ENCODE data around the gene PODN.

The PODN gene

DNA sequence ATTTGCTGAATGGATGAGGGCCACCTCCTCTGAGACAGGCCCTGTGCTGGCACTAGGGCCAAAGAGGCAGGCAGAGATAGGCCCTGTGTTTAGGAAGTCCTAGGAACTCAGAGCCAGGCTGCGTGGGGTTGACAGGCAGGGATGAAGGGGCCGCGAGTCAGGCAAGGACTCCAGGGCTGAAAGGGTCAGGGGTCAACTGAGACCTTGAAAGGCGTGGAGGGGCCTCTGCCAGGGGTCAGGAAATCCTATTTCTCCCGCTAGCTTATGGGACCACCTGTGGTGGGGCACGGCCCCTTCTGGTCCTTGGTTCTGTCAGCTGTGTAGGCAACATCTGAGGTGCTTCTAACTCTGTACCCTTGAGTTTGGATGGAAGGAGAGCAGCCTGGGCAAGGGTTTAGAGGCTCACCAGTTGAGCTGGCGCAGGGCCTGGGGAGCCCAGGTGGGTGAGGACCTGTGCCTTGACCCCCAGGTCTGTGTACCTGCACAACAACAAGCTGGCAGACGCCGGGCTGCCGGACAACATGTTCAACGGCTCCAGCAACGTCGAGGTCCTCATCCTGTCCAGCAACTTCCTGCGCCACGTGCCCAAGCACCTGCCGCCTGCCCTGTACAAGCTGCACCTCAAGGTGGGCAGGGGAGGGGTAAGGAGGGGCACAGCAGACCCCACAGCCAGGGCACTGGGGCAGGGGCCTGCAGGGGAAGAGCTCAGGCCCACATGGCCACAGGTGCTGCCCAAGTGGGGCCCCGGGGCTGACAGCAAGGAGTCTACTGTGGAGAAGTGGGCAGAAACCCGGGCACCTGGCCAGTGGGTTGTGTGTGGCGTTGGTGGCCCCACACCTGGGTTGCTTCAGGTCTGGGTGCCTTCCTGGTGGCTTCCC is 14.9 kb downstream of the PODN start:
- TF ChIP-seq, protein P1, sequence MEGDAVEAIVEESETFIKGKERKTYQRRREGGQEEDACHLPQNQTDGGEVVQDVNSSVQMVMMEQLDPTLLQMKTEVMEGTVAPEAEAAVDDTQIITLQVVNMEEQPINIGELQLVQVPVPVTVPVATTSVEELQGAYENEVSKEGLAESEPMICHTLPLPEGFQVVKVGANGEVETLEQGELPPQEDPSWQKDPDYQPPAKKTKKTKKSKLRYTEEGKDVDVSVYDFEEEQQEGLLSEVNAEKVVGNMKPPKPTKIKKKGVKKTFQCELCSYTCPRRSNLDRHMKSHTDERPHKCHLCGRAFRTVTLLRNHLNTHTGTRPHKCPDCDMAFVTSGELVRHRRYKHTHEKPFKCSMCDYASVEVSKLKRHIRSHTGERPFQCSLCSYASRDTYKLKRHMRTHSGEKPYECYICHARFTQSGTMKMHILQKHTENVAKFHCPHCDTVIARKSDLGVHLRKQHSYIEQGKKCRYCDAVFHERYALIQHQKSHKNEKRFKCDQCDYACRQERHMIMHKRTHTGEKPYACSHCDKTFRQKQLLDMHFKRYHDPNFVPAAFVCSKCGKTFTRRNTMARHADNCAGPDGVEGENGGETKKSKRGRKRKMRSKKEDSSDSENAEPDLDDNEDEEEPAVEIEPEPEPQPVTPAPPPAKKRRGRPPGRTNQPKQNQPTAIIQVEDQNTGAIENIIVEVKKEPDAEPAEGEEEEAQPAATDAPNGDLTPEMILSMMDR (IDR thresholded peaks at IDR 0.05; ENCODE audit: borderline replicate concordance, insufficient read depth, low read depth, low read length): no peak
- H3K4me3 ChIP-seq (ENCODE audit: low read depth, low read length): no peak overlapping the region

DNA sequence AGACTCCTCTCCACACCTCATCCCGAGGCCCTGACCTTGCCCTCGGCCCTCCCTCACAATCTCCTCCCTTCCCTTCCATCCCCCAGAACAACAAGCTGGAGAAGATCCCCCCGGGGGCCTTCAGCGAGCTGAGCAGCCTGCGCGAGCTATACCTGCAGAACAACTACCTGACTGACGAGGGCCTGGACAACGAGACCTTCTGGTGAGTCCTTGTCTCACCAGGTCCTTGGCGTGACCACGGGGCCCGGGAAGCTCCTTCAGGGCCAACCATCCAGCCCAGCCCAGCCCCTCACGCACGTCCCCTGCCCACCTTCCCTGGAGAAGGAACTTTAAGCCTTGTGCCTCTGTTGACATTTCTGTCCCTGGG is 15.6 kb downstream of the PODN start:
- no peak overlapping the region for H3K4me3 ChIP-seq (ENCODE audit: low read depth, low read length)
- TF ChIP-seq, protein P1 (IDR thresholded peaks at IDR 0.05; ENCODE audit: borderline replicate concordance, insufficient read depth, low read depth, low read length): no peak

DNA sequence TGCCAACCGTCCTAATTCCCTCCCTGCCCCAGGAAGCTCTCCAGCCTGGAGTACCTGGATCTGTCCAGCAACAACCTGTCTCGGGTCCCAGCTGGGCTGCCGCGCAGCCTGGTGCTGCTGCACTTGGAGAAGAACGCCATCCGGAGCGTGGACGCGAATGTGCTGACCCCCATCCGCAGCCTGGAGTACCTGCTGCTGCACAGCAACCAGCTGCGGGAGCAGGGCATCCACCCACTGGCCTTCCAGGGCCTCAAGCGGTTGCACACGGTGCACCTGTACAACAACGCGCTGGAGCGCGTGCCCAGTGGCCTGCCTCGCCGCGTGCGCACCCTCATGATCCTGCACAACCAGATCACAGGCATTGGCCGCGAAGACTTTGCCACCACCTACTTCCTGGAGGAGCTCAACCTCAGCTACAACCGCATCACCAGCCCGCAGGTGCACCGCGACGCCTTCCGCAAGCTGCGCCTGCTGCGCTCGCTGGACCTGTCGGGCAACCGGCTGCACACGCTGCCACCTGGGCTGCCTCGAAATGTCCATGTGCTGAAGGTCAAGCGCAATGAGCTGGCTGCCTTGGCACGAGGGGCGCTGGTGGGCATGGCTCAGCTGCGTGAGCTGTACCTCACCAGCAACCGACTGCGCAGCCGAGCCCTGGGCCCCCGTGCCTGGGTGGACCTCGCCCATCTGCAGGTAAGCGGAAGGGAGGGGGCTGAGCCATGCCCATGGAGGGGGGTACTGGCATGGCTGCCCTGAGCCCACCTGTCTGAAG is 16.5 kb downstream of the PODN start:
- H3K4me3 ChIP-seq (ENCODE audit: low read depth, low read length): no peak overlapping the region
- TF ChIP-seq, protein P1 (IDR thresholded peaks at IDR 0.05; ENCODE audit: borderline replicate concordance, insufficient read depth, low read depth, low read length): no peak

DNA sequence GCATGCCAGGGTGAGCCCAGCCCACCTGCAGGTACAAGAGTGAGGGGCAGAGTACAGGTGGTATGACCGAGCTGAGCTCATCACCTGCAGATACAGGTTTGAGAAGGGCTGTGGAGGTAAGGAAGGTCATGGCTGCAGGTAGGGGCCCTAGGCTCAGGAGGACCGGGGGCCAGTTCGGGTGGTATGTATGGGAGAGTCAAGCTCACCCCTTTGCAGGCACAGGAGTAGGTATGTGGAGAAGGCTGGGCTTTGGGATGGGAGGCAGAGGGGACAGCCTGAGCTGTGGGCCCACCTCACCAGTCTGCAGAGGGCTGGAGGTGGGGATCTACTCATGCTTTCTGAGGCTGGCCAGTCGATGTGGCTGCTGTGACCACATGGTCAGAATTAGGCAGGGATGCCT is 17.2 kb downstream of the PODN start:
- TF ChIP-seq, protein P1 (IDR thresholded peaks at IDR 0.05; ENCODE audit: borderline replicate concordance, insufficient read depth, low read depth, low read length): no peak
- no peak overlapping the region for H3K4me3 ChIP-seq (ENCODE audit: low read depth, low read length)

DNA sequence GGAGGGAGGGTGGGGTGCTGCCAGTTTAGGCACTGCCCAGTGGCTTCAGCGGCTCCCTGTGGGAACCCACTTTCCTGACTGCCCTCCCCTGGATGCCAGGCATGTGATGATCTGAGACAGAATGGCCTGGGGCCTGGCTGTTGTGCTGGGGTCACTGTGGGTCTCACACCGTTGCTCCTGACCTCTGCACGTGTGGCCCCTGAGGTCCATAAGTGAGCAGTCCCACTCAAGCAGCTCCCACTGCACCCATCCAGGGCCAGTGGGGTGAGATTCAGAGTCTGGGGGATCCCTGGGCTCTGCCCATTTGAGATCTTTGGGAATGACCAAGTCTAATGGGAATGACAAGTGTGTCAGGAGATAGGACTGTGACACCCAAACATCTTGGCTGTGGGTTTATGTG is 18.0 kb downstream of the PODN start:
- H3K4me3 ChIP-seq (ENCODE audit: low read depth, low read length): no peak overlapping the region
- TF ChIP-seq, protein P1 (IDR thresholded peaks at IDR 0.05; ENCODE audit: borderline replicate concordance, insufficient read depth, low read depth, low read length): no peak

DNA sequence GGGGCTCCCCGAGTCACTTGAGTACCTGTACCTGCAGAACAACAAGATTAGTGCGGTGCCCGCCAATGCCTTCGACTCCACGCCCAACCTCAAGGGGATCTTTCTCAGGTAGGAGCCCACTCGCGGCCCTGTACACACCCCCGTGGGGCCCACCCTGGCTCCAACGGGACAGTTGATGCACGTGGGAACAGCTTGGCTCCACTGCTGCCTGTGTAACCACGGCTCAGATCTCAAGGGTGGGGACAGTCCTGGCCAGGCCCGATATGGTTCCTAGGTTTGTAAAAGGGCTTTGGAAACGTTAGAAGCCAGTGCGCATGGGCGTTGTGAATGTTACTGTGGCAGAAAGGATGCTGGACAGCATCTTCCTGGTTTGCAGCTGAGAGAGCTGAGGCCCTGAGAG is 18.8 kb downstream of the PODN start:
- TF ChIP-seq, protein P1 (IDR thresholded peaks at IDR 0.05; ENCODE audit: borderline replicate concordance, insufficient read depth, low read depth, low read length): no peak
- H3K4me3 ChIP-seq (ENCODE audit: low read depth, low read length): no peak overlapping the region
